Effector memory CD4-positive, alpha-beta T cell (primary cell): ENCODE measurements around the gene CFAP52.
"Not testable (repeated sequence)": the region's sequence is repeated elsewhere in the genome, so short reads cannot be mapped to it uniquely, and the experiment has no call there.

Experiments used
- DNase-seq, 3 donors: peaks; one replicate each; pipeline ENCODE4 v3.0.0-alpha.2; 2020
- H3K27ac ChIP-seq: 2 replicates; pipeline ENCODE4 v1.7.0; 2013; ENCODE audit warnings: mild to moderate bottlenecking, low read length, moderate library complexity; ENCODE audit not compliant: insufficient read depth, poor library complexity, severe bottlenecking
- H3K27me3 ChIP-seq: replicated peaks from 2 replicates; pipeline ENCODE4 v1.7.0; 2013; ENCODE audit warnings: mild to moderate bottlenecking, low read length; ENCODE audit not compliant: insufficient read depth, control insufficient read depth, poor library complexity, severe bottlenecking
- H3K36me3 ChIP-seq: 2 replicates; pipeline ENCODE4 v1.7.0; 2013; ENCODE audit warnings: mild to moderate bottlenecking, low read length, moderate library complexity; ENCODE audit not compliant: control insufficient read depth, insufficient read depth
- H3K4me1 ChIP-seq: 2 replicates; pipeline ENCODE4 v1.7.0; 2013; ENCODE audit warnings: low read length, mild to moderate bottlenecking; ENCODE audit not compliant: control insufficient read depth, insufficient read depth, poor library complexity, severe bottlenecking
- H3K4me3 ChIP-seq: 2 replicates; pipeline ENCODE4 v1.7.0; 2013; ENCODE audit warnings: low read length, low read depth, mild to moderate bottlenecking; ENCODE audit not compliant: insufficient read depth, poor library complexity, severe bottlenecking
- H3K9me3 ChIP-seq: 2 replicates; pipeline ENCODE4 v1.7.0; 2013; ENCODE audit warnings: mild to moderate bottlenecking, low read length, moderate library complexity; ENCODE audit not compliant: control insufficient read depth

Gene CFAP52

DNA sequence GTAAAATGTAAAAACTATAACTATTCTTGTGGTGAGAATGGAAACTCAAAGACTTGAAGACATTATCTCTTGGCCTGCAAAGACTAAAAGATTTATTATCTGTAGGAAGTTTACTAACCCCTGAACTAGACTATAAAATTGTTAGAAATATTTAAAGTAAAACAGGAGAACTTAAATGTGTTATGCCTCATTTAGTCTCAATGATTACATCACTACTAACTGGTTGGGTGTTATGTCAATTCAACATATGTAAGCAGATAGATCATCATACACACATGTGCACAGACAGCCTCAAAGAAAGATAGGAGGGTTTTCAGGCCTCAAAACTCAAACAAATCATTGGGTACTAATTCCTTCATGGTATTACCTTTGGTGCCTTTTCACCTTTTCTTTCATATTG is 8.4 kb upstream of the CFAP52 start:
- Histone ChIP-seq H3K4me1 (peaks cover 4% of the 10 kb centered on the region), H3K27ac (no peak overlapping the region), H3K4me3 (no peak overlapping the region), H3K27me3 (no peaks in the 10 kb centered on the region), H3K36me3 (no peaks in the 10 kb centered on the region), H3K9me3 (no peaks in the 10 kb centered on the region)
- DNase-seq: no peak

DNA sequence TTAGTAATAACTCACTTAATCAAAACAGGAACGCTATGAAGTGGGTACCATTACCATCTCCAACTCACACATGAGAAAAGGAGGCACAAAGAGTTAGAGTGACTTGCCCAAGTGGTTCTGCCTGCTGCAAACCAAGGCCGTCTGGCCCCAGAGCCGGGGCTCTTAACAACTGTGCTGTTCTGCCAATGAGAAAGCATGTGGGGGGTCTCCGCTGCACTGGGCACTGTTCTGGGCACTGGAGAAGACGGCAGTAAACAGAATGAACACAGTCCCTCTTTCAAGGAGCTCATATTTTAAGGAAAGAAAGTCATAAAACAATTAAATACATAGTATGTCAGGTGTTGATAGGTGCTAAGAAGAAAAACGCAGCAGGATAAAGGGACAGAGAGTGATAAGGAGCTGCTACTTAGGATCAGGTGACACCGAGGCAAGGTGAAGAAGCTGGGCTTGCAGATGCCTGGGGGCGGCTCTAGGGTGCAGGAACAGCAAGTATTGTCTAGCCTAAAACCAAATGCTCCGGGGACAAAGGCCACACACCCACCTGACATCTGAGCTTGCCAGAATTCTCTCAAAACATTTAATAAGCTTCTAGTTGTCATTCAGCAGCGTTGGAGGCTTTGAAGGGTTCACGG is 7.4 kb upstream of the CFAP52 start:
- Histone ChIP-seq H3K4me3 (no peak overlapping the region), H3K36me3 (no peaks in the 10 kb centered on the region), H3K4me1 (peaks cover 4% of the 10 kb centered on the region), H3K27me3 (no peaks in the 10 kb centered on the region), H3K27ac (no peak overlapping the region), H3K9me3 (no peaks in the 10 kb centered on the region)
- DNase-seq: no peak

DNA sequence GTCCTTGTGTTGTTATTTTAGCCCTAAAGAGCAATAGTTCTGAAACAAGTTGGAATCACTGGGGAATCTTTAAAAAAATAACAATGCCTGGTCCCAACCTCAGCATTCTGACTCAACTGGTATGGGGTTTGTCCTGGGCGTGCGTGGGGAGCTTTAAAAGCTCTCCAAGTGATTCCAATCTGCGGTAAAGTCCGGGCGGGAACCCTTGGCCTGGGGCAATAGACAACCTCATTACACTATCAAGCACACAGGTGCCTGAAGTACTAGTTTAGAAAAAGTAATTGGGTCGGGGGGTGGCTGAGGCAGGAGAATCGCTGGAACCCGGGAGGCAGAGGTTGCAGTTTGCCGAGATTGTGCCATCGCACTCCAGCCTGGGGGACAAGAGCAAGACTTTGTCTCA is 5.2 kb upstream of the CFAP52 start:
- H3K4me3 ChIP-seq: no peak overlapping the region
- H3K27me3 ChIP-seq: no peaks in the 10 kb centered on the region
- H3K9me3 ChIP-seq: no peaks in the 10 kb centered on the region
- H3K36me3 ChIP-seq: no peaks in the 10 kb centered on the region
- DNase-seq: no peak
- peaks cover 5% of the 10 kb centered on the region for H3K4me1 ChIP-seq
- H3K27ac ChIP-seq: no peak overlapping the region

DNA sequence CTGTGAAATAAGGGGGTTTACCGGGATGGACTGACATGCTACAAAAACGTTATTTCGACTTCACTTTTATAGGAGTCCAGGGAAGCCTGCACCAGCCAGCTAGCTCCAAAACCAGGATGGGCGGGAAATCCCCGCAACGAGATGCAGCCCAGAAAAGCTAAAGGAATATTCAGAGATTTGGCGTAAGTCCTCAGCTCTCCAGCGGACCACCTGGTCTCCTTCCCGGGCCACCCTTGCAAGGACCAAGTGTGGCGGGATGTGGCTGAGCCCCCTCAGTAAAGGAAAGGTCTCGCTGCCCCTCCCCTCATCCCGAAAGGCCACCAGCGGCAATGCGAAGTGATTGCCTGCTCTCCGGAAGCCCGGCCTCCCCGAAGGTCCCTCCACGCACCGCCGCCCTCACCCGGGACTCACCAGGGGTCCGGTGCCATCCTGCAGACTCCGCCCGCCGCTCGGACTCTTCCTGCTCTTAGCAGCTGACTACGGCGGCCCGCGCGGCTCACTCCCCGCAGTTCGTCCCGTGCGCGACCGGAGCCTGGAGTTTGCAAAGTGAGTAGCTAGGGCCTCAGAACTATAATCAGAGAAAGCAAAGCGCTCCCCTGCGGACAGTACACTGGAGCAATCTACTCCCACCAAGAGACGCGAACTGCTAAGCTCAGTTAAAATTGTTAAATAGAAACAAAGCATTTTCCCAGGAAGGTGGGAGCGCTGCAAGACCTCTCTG is 901 bp upstream of the CFAP52 start, which contains the start of gene STX8:
TSS of gene STX8 (minus strand) at position 440 of the 721 bp plus-strand sequence. CDS start at position 428, 12 bp downstream.
- no peaks in the 10 kb centered on the region for H3K9me3 ChIP-seq
- H3K36me3 ChIP-seq: no peaks in the 10 kb centered on the region
- H3K27ac ChIP-seq: peak within 1 kb of the TSS; percentile 40
- peak within 1 kb of the TSS; percentile 79 for H3K4me3 ChIP-seq
- peaks cover 13% of the 10 kb centered on the region for H3K4me1 ChIP-seq
- H3K27me3 ChIP-seq: no peaks in the 10 kb centered on the region
- DNase-seq: peak; percentile 49 to 58 (median 52)

DNA sequence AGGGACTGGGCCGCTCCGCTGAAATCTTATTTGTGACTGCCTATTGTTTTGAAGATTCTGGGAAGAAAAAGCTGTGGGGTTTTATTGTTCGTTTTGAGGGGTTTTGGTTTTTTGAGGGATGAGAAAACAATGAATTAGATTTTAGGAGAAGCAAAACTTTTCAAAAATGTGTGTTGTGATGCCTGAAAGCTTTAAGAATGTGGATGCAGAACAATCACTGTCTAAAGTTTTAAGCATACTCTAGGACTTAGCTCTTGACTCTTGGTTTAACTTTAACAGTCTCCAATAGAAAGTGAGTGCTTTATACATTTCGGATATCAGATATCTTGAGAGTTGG is 899 bp downstream of the CFAP52 start:
- Histone ChIP-seq H3K27ac (no peak overlapping the region), H3K27me3 (no peaks in the 10 kb centered on the region), H3K9me3 (no peaks in the 10 kb centered on the region), H3K4me1 (peaks cover 13% of the 10 kb centered on the region), H3K4me3 (peak overlapping the region; percentile 79), H3K36me3 (no peaks in the 10 kb centered on the region)
- DNase-seq: no peak

DNA sequence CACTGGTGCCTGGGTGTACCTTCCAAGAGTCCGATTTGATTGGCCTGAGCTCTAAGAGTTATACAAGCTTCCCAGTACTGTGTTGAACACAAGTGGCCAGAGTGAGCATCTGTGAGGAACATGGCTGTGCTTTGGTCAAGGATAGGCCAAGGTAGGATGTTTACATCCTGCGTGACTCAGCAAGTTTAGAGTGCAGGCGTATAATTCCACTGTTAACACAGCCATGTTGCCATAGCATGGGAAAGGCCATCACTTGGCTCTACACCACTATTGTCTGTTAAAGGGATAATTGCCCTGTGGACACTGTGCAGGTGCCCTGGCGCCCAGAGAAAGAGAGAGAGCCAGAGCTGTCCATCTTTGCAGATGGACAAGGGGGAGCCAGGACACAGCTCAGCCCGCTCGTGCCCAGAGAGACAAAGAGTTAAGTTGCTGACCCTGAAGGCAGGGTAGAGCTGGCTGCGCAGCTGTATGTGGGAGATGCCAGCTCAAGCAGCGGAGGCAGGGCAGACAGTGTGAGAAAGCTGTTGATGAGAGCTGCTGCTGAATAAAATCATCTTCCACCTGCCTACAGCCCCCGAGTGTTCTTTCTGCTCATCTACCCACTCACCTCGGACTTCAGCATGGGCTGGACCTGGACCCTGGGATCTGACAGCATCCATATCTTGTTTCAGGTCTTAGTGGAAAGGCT is 11.7 kb downstream of the CFAP52 start:
- no peaks in the 10 kb centered on the region for H3K36me3 ChIP-seq
- H3K27ac ChIP-seq: no peak overlapping the region
- no peaks in the 10 kb centered on the region for H3K9me3 ChIP-seq
- H3K27me3 ChIP-seq: no peaks in the 10 kb centered on the region
- no peak overlapping the region for H3K4me3 ChIP-seq
- H3K4me1 ChIP-seq: no peaks in the 10 kb centered on the region
- DNase-seq: no peak

DNA sequence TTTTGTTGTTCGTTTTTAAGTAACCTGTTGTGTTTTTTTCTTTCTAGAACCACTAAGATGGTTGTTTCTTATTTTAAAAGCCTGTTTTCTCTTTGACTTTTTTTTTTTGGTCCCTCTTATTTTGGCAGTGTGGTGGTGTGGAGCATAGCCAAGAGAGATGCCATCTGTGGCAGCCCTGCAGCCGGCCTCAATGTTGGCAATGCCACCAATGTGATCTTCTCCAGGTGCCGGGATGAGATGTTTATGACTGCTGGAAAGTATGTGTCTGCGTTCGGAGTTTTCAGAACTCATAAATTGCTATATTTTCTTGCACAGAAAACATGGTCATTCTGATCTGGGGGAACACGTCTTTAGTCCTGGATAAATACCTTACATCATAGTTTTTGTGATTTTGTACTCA is 17.6 kb downstream of the CFAP52 start:
- H3K9me3 ChIP-seq: no peaks in the 10 kb centered on the region
- H3K27ac ChIP-seq: no peak overlapping the region
- H3K4me1 ChIP-seq: no peaks in the 10 kb centered on the region
- H3K4me3 ChIP-seq: no peak overlapping the region
- no peak for DNase-seq
- H3K27me3 ChIP-seq: no peaks in the 10 kb centered on the region
- H3K36me3 ChIP-seq: no peaks in the 10 kb centered on the region

DNA sequence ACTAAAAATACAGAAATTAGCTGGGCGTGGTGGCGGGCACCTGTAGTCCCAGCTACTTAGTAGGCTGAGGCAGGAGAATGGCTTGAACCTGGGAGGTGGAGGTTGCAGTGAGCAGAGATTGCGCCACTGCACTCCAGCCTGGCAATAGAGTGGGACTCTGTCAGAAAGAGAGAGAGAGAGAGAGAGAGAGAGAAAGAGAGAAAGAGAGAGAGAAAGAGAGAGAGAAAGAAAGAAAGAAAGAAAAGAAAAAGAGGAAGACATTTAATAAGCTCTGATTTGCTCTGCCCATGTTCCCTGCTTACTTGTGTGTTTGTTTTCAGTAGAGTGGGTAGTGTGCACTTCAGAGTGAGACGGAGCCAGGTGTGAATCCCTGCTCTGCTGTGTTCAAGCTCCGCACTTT is 21.2 kb downstream of the CFAP52 start:
- not testable (repeated sequence) for H3K4me3 ChIP-seq, H3K36me3 ChIP-seq, H3K27me3 ChIP-seq

DNA sequence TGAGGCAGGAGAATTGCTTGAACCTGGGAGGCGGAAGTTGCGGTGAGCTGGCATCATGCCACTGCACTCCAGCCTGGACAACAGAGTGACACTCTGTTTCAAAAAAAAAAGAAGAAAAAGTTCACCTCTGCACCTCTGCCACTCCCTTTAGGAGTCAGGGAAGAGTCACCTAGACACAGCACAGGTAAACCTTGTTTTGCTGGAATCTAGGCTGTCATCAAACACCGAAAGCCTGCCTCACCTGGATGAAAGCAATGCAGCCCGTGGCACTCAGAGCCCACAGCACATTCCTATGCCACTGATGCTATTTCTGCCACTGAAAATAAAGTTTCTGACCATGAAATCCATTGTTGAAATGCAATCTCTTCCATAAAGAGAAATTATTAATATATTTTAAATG is 22.2 kb downstream of the CFAP52 start:
- Histone ChIP-seq H3K9me3 (no peaks in the 10 kb centered on the region), H3K4me1 (no peaks in the 10 kb centered on the region), H3K4me3 (no peak overlapping the region), H3K36me3 (no peaks in the 10 kb centered on the region), H3K27ac (no peak overlapping the region), H3K27me3 (no peaks in the 10 kb centered on the region)
- DNase-seq: no peak

More for the DNA sequence above, 21.2 kb downstream of the CFAP52 start:
- H3K9me3 ChIP-seq, H3K4me1 ChIP-seq, DNase-seq, H3K27ac ChIP-seq: not testable (repeated sequence)

DNA sequence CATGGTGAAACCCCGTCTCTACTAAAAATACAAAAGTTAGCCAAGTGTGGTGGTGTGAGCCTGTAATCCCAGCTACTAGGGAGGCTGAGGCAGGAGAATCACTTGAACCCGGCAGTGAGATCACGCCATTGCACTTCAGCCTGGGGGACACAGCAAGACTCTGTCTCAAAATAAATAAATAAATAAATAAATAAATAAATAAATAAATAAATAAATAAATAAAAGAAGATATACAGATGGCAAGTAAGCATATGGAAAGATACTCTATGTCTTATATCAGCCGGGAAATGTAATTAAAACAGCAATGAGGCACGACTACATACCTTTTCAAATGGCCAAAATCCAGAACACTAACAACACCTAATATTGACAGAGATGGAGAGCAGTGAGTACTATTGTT is 28.1 kb downstream of the CFAP52 start:
- not testable (repeated sequence) for H3K4me1 ChIP-seq, H3K27me3 ChIP-seq, H3K36me3 ChIP-seq, DNase-seq, H3K9me3 ChIP-seq, H3K27ac ChIP-seq, H3K4me3 ChIP-seq
